ENCODE data around the gene CALML6.

CALML6 gene

DNA sequence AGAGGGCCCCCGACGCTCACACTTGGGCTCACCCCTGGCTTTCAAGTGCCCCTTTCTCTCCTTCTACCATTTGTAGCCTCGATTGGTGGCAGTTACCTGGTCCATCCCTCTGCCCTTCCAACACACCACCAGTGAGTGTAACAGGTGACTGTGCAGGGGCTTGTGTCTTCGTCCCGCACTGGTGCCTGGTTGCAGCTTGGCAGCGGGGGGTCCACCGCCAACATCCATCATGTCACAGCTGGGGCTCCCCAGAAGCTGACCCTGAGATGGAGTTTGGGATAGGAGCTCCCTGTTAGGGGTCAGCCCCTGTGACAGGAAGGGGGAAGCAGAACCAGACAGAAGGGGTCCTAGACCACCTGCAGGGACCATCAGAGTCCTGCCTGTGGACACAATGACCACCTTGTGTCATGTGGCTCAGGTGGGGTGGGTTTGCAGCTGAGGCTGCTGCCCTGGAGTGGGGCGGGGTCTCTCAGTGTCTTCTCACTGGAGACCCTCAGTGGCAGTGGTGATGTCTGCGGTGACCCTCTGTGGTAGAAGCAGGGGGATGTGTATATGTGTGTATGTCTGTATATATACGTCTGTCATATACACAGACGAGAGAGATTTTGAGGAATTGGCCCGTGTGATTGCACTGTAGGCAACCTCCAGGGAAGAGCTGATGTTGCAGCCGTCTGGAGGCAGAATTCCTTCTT lies 3.6 kb upstream of the CALML6 start:
- DNase-seq (ENCODE audit: low spot score), result no peak

DNA sequence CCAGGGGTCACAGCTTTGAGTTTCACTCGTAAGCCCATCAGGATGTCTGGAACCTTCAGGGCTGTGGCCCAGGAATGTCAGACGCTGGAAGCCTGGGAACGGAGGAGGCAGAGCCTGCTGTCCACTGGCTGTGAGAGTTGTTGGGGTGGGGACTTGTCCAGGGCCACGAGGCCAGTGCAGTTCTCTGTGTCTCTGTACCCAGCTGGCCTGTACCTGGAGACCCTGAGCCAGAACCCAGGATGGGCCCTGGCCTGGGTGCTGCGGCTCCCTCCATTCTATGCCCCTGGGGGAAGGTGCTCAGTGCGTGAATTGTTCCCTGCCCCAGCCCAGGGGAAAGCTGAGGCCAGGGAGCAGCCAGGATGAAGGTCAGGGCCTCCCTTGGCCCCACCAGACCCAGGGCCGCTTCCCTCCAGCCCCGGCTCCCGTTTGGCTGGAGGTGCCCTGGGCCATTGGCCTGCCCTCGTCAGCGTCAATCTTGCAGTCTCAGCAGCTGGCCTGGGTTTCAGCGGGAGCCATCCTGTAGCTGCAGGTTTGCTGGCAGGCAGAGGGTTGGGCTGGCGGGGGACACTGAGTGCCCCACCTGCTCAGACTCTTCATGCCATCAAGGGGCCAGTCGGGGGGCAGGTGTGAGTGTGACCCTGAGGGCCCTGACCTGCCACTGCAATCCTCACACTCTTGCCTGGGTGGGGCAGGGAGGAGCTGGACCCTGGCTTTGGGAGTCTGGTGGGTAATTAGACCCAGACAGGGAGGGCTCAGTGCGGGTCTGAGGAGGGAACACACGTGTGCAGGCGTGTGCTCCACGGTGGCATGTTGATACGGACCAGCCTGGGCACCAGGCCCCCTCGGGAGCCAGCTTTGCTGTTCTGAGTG lies 724 bp upstream of the CALML6 start:
- no peak for DNase-seq (ENCODE audit: low spot score)

DNA sequence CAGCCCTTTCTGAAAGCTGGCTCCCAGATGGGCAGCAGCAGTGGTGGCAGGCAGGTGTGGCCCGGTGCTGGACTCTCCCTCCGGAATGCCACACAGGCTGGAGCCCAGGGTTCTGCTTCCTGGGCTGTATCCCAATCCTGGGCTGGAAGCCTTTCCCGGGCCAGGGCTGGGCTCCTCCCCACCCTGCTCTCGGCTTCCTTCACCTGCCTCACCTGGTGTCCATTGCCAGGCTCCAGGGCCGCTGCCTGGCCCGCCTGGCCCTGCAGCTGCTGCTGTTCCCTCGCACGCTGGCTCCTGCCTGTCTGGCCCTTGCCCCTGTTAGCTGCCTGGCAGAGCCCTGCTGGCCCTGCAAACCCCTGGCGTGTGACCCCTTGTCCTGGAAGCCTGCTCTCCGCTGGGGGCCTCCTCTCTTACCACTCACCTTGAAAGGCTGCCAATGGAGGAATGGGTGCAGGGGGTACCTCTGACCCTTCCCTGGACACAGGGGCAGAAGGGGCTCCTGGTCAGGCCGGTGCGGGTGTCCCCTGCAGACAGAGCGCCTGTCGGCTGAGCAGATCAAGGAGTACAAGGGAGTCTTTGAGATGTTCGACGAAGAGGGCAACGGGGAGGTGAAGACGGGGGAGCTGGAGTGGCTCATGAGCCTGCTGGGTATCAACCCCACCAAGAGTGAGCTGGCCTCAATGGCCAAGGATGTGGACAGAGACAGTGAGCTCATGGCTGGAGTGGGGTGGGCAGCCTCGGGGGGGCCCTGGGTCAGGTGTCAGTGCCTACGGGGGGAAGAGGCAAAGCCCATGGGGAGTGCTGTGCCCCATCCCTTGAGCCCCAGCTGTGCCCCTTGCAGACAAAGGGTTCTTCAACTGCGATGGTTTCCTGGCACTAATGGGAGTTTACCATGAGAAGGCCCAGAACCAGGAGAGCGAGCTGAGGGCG lies 1.1 kb downstream of the CALML6 start:
- no peak for DNase-seq (ENCODE audit: low spot score)

DNA sequence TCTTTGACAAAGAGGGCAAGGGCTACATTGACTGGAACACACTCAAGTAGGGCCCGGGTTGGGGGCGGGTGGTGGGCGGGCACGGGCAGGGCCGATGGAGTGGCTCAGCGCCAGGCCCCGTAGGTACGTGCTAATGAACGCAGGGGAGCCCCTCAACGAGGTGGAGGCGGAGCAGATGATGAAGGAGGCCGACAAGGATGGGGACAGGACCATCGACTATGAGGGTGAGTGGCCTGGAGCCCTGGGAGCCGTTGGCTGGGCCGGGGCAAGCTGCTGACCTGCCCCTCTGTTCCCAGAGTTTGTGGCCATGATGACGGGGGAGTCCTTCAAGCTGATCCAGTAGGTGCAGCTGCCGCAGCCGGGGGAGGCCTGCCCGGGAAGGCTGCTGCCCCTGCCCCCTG lies 1.8 kb downstream of the CALML6 start:
- no peak for DNase-seq (ENCODE audit: low spot score)

DNA sequence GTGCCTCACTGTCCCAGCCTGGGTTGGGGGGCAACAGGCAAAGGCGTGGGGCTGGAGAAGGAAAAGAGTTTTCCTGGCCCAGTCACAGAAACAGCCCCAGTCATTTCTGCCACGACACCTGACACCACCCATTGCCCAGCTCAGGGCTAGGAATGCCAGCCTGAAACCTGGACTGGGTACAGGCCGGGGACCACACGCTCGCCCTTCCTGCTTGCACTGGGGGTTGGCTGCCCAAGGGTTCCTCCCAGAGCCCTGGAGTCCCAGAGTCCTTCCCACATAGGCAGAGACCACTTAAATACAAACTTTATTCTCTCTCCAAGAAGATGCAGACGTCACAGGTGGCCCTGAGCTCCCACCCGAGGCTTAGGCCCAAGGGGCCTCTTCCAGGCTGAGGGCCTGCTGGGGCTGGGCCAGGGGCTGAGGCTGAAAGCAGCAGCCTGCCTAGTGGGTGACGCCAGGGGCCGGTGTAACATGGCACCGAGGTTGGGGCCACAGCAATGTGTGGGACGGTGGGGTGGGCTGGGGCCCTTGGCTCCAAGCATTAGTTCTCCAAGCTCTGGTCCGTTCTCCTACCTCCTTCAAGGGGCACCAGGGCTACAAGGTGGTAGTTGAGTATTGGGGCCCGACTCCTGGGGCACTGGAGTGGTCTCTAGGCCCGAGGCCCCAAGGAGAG lies 2.4 kb downstream of the CALML6 start:
- no peak for DNase-seq (ENCODE audit: low spot score)

DNA sequence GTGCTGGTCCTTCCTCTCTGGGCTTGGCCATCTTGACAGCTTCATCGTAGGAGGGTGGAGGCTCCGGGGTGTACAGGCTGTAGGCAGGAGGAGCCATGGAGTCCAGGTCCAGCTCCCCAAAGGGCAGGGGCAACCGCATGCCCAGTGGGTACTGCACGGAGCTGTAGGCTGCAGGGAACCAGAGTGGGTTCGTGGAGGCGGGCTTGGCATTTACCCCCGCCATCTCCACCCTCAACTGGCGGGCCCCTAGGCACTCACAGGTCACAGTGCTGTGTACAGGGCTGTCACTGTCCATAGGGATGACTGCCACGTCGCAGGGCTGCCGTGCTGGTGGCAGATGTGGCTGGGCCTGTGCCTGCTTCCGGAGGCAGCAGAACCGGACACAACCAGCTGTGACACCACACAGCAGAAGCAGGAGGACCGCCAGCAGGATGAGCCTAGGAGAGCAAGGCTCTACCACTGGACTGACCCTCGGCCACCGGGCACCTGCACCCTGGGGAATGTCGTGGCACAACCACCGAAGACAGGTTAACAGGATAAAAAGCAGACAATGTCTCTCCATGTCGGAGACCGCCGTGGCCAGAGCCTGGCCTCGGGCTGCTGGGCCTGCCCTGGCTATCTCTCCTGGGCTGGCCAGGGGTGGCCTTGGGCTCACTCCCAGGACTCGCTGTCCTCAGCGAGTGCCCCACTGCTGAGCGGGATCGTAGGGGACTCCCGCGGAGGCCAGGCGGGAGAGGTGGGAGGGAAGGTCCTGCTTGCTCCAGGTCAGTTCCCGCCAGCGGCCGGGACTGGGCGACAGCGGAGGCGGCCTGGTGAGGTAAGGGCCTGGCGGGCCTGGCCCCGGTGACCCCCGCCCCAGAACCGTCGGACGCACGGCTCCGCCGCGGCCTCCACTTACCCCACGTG lies 3.2 kb downstream of the CALML6 start:
- peak; percentile 15 for DNase-seq (ENCODE audit: low spot score)

DNA sequence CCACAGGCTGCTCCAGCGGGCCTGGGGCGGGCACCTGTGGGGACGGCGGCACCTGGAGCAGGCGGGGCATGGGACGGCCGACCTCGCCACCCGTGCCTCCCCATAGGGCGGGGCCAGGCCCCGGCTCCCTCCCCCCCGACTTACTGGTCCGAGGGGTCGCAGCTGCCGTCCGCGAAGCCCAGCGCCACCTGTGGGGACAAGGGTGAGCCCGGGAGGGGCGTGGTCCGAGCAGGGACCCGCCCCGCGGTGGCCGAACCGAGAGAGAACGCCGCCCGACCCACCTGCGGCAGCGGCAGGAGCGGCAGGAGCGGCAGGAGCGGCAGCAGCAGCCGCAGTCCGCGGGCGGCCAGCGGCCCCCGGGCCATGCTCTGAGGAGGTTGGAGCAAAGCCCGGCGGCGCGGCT lies 3.8 kb downstream of the CALML6 start, which contains the start of gene TMEM52:
TSS of gene TMEM52 (minus strand) at position 379 of the 403 bp plus-strand sequence. CDS start at position 365, 14 bp downstream.
- no peak for DNase-seq (ENCODE audit: low spot score)

DNA sequence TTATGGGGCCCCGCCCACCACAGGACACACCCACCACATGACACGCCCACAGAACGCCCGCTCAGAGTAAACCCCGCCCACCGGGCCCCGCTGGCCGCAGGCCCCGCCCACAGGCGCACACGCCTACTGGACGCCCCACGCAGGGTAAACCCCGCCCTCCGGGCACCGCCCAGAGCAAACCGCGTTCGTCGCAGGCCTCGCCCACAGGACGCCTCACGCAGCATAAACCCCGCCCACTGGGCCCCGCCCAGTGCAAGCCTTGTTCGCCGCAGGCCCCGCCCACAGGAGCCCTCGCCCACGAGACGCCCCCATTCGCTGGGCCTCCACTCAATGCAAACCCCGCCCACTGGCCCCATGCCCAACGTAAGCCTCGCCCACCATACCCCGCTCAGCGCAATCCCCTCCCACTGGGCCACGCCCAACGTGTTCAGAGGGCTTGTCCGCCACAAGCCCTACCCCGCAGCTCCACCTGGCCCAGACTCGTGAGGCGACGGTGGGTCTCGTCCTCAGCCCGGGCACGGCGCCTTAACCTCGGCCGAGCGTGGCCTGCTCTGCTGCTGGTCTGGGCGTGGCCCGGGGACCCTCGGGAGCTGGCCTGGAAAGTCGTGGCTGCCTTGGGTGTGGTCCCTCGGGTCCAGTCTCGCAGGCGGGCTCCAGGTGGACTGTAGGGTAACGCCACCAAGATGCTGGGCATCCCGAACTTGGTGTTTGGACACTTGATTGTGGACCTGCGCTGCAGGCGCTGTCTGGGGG lies 4.4 kb downstream of the CALML6 start:
- DNase-seq (ENCODE audit: low spot score), result peak; percentile 100

DNA sequence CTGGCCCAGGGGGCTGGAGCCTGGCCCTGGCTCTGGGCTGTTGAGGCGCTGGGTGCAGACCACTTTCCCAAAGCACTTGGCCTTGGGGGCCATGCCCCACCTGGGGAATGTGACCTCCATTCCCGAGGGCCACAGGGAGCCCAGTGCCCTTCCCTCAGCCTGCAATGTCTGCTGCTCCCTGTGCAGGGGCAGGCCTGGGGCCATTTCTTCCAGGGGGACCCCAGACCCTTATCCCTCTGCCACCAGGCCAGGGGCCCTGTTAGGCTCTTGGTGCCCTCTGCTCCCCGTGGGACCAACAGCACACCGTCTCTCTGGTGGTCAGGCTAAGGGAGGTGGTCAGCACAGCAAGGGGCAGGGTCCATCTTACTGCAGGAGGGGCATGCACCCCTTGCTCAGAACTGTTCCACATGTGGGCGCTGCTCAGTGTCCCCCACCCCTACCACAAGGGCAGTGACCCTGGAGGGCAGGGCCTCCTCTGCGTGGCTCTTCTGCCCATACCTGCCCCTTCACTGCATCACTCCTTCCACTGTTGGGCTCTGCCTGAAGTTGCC lies 5.1 kb downstream of the CALML6 start:
- DNase-seq (ENCODE audit: low spot score), result no peak

DNA sequence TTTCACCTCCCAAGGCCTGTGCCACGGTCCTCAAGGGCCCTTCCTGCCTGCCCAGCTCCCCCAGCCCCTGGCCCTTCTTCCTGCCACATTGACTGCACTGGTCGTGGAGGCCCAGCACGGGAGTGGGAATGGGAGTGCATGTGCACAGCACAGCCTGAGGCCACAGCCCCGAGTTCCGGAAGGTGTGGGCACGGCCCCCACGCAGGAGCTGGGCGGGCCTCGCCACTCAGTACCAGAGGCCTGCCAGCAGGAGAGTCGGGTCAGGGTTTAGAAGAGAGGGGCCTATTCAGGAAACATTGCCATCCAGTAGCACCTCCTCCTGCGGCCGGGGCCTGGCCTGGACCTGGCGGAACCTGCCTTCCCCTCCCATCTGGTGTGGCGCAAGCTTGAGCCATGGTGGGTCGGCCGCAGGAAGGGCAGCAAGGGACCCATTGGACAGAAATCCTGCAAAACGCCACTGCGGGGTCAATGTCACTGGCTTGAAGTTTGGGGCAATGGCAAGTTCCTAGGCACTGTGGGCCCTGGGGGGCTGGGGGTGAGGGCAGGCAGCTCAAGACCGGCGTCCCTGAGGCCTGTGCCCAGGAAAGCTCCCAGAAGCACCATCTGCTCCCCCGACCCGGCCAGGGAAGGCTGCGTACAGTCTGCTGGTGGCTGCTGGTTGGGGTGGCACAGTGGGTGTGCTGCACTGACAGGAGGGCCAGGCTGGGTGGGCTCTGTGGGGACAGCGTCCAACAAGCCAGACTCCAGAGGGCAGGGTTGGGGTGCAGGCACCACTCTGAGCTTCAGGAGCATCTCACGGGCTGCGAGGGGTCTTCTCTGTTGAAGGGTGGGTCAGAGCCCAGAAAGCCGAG lies 5.8 kb downstream of the CALML6 start:
- DNase-seq (ENCODE audit: low spot score), result no peak

DNA sequence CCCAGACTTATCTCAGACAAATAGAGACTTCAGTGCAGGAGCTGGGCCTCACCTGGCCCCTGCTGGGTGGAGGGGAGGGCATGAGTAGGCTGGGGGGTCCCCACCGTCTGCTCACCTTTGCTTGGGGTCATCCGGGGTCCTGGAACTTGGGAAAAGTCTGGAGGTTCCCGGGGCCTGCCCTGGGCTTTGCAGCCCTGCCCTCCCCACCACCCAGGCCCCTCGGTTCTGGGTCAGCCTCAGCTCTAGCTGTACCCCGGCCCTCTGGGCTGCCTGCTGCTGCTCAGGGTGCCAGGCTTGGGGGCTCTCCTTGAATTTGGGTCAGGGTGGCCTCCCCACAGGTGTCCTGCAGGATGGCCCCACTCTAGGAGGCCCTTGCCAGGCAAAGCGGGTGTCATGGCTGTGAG lies 6.4 kb downstream of the CALML6 start:
- DNase-seq (ENCODE audit: low spot score), result no peak

DNA sequence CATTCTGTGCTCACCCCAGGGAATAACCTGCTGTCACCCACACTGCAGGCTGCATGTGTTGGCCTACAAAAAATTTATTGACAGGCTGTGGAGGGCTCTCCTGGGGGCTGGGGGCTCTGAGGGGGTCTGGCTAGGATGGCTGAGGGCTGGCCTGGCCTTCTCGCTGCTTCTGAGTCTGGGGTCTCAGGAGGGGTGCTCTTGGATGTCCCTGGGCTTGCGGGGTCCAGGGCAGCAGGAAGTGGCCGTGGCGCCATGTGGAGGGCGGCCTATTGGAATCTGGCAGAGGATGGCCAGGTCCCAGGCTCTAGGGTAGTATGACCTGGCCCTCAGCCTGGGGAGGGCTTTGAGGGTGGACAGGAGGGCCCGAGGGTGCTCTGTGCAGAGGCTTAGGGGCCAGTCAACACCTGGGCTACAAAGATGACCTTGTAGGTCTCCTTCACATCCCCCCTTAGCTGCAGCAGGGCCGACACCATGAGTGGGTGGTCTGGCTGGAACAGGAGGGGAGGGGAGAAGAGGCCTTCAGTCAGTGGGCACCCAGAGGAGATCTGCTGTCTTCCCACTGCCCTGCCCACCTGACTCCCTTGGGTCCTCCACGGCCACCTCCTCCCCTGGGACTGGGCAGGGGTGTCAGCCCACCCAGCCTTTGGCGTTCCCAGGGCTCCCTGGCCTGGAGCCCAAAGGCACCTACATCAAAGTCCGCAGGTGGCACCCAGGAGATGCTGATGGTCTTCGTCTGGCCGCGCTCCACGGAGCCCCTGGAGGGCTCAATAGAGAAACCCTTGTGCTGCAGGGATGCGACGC lies 7.0 kb downstream of the CALML6 start:
- no peak for DNase-seq (ENCODE audit: low spot score)

DNA sequence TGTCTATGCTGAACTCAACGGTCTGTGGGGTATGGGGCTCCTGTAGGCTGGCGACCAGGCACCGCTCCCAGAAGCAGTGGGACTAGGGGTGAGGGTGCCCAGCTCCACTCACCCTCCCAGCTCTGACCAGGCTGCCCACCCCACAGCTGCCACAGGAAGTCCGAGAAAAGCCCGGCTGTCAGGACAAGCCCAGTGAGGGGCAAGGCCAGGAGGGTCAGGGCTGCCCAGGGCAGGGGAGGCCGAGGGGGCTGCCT lies 7.6 kb downstream of the CALML6 start:
- no peak for DNase-seq (ENCODE audit: low spot score)

DNA sequence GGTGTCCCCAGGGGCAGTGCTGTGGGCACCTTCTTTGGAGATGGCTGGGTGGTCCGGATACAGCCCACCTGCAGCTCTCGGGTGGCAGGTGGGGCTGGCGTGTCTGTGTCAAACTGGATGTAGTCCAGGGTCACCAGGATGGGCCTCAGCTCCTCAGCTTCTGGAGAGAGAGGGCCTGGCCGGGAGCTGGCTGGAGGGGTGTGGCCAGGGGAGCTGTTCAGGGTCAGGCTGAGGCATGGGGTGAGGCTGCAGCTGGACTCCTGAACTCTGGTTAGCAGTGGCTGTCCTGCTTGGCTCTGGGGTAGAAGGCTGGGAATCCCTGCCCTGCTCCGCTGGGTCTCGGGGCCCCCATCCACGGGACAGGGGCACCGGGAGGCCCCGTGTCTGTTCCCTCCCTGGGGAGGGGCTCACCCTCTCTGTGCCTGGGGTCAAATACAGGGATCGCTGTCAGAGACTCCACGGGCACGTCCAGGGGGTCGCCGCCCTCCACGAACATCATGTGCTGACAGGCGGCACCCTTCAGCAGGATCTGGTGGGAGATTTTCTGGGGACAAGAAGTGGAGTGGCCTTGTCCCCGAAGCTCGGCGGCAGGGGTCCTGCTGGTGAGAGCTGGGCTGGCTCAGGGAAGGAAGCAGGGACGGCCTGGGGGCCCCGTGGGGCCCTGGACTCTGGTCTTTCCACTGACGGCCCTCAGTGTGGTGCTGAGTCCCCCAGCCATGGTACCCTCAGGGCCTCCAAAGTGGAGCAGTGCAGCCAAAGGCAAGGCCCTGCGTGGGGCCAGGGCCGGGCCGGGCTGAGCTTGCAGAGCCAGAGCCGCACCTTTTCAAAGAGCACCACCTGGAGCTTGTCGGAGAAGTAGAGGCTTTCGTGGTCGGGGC lies 8.1 kb downstream of the CALML6 start:
- no peak for DNase-seq (ENCODE audit: low spot score)

DNA sequence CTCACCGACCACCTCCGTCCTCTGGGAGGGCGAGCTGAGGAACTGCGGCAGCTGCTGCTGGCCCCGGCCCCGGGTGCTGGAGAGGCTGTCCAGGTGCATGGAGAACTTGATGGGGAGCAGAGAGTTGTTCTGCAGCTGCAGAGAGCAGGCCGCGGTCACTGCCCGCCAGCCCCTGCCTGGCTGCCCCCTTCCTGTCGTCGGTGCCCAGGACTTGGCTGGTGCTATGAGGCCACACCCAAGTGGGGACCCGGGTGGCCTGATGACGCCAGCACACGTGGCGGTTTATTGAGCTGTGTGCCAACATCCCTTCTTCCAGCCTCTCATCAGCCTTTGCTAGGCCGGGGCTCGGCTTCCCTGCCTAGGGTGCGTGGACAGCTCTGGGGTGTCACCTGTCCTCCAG lies 9.3 kb downstream of the CALML6 start:
- no peak for DNase-seq (ENCODE audit: low spot score)

DNA sequence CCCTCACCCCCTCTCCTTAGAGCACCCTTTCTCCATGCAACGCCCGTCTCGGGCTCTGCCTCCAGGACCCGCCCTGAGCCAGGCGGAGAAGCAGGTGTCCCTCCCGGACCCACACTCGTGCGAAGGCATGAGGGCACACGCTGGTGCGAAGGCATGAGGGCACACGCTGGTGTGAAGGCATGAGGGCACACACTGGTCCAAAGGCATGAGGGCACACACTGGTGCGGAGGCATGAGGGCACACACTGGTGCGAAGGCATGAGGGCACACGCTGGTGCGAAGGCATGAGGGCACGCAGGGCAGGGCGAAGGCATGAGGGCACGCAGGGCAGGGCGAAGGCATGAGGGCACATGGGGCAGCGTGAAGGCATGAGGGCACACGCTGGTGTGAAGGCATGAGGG lies 9.8 kb downstream of the CALML6 start:
- DNase-seq (ENCODE audit: low spot score), result no peak

All from AG08395 (cell line).